ENCODE results near the gene ZNF518A. TPM values are rescaled to one million over a fixed set of nuclear protein-coding genes. Genes with fewer than 3 reads are reported as not detected.

ZNF518A gene
- total and polyA plus RNA-seq, 9 of the 15 experiments (the other 6 are each of a cell fraction or from before 2014, with no cell fraction given) = 6.3 to 30.0 (median 17.4) TPM

GRCh38 chr10:96089670-96090462 lies 40.2 kb upstream of the ZNF518A start (continued):
- TF ChIP-seq RBFOX2 (IDR thresholded peaks at IDR 0.05; ENCODE audit: low read depth, low read length) (peak; percentile 94), CHAMP1 (IDR thresholded peaks at IDR 0.05) (peak; percentile 81), TOE1 (IDR thresholded peaks at IDR 0.05; ENCODE audit: borderline replicate concordance) (peak; percentile 42; the same call in 1 of the 2 replicates), TOE1 (CRISPR knock-in tag; IDR thresholded peaks at IDR 0.05; ENCODE audit: borderline replicate concordance, low read depth) (no peak), HDAC1 (IDR thresholded peaks at IDR 0.05) (peak in 1 of 2 experiments; percentile 54; a peak in 2 of 4 replicates), STAT6 (CRISPR knock-in tag; IDR thresholded peaks at IDR 0.05) (no peak), POLR2AphosphoS5 (IDR thresholded peaks at IDR 0.05; ENCODE audit: control insufficient read depth, insufficient read depth, low read depth, low read length) (peak; percentile 80), ZNF146 (CRISPR knock-in tag; IDR thresholded peaks at IDR 0.05; ENCODE audit: unreplicated experiment) (no peak), SMAD2 (IDR thresholded peaks at IDR 0.05; ENCODE audit: low read depth, low read length) (no peak), FOXK1 (CRISPR knock-in tag; IDR thresholded peaks at IDR 0.05; ENCODE audit: borderline replicate concordance) (peak; percentile 43; the same call in 1 of the 2 replicates), ZC3H8 (IDR thresholded peaks at IDR 0.05) (no peak), ZKSCAN1 (IDR thresholded peaks at IDR 0.05; ENCODE audit: low read depth, low read length) (0 out of 2 replicates have a peak, but pooled peaks have one; percentile 9), RB1 (IDR thresholded peaks at IDR 0.05; ENCODE audit: low read depth) (0 out of 2 replicates have a peak, but pooled peaks have one; percentile 4), ATF3 (IDR thresholded peaks at IDR 0.05) (peak; percentile 94), ATF3 (CRISPR knock-in tag; conservative IDR thresholded peaks at IDR 0.05) (0 out of 2 replicates have a peak, but pooled peaks have one; percentile 49), ZNF511 (CRISPR knock-in tag; IDR thresholded peaks at IDR 0.05) (peak; percentile 73), TAF7 (tag; IDR thresholded peaks at IDR 0.05) (peak; percentile 93), CREB1 (IDR thresholded peaks at IDR 0.05) (peak; percentile 85), CREB1 (CRISPR knock-in tag; IDR thresholded peaks at IDR 0.05) (peak; percentile 94), NFRKB (IDR thresholded peaks at IDR 0.05; ENCODE audit: low read depth) (peak; percentile 99), NR2C1 (IDR thresholded peaks at IDR 0.05) (peak; percentile 31; the same call in 1 of the 2 replicates), NR2C1 (tag; IDR thresholded peaks at IDR 0.05) (peak; percentile 33; the same call in 1 of the 2 replicates), ZSCAN29 (IDR thresholded peaks at IDR 0.05) (no peak)
